Liver (tissue), 9 donors: Measurements from ENCODE around the gene CD2. TPM values are rescaled to one million over a fixed set of nuclear protein-coding genes. Genes with fewer than 3 reads are reported as not detected.

Experiments
- DNase-seq: peaks from one replicate; pipeline ENCODE4 v3.0.0-alpha.2; 2017; ENCODE audit warnings: low spot score
- H3K27ac ChIP-seq, 2 donors: one replicate each; pipeline ENCODE4 v1.7.0; 2013; ENCODE audit warnings: inconsistent platforms in 2 of 2, low read length in 2 of 2, control low read depth in 1 of 2, low read depth in 1 of 2, mild to moderate bottlenecking in 1 of 2
- H3K27me3 ChIP-seq, 4 donors: one replicate each; pipeline versions ENCODE4 v1.6.1 to v1.7.0; 2013; ENCODE audit warnings: low read length in 3 of 4, inconsistent platforms in 1 of 4, mild to moderate bottlenecking in 1 of 4, moderate library complexity in 1 of 4; ENCODE audit not compliant: control insufficient read depth in 4 of 4, insufficient read depth in 4 of 4
- H3K36me3 ChIP-seq, 4 donors: one replicate each; pipeline versions ENCODE4 v1.6.1 to v1.7.0; 2013; ENCODE audit warnings: low read length in 3 of 4, mild to moderate bottlenecking in 3 of 4, low read depth in 1 of 4, moderate library complexity in 1 of 4; ENCODE audit not compliant: control insufficient read depth in 4 of 4, insufficient read depth in 3 of 4
- H3K4me1 ChIP-seq, 4 donors: one replicate each; pipeline versions ENCODE4 v1.6.1 to v1.7.0; 2013; ENCODE audit warnings: low read length in 3 of 4, mild to moderate bottlenecking in 3 of 4, moderate library complexity in 1 of 4; ENCODE audit not compliant: control insufficient read depth in 4 of 4, insufficient read depth in 4 of 4
- H3K4me3 ChIP-seq, 3 donors: one replicate each; pipeline versions ENCODE4 v1.6.1 to v1.7.0; 2013; ENCODE audit warnings: low read length in 3 of 3, control low read depth in 1 of 3, low read depth in 1 of 3, mild to moderate bottlenecking in 1 of 3
- H3K9ac ChIP-seq, 2 donors: one replicate each; pipeline ENCODE4 v1.7.0; 2013; ENCODE audit warnings: low read length in 2 of 2, mild to moderate bottlenecking in 2 of 2, moderate library complexity in 2 of 2, control low read depth in 1 of 2, low read depth in 1 of 2
- H3K9me3 ChIP-seq, 4 donors: one replicate each; pipeline versions ENCODE4 v1.6.1 to v1.7.0; 2013; ENCODE audit warnings: low read length in 3 of 4; ENCODE audit not compliant: control insufficient read depth in 4 of 4
- ATF3 ChIP-seq: IDR thresholded peaks from 2 replicates; pipeline ENCODE4 v1.6.1; 2016; ENCODE audit warnings: antibody characterized with exemption
- CTCF ChIP-seq: fragments of 150-350 bp; IDR thresholded peaks from 2 replicates; pipeline ENCODE4 v1.5.1; 2017; ENCODE audit warnings: improper control_type of control experiment, low read depth, low read length; ENCODE audit not compliant: missing input control
- EGR1 ChIP-seq, 2 donors: IDR thresholded peaks; 2 replicates each; pipeline ENCODE4 v1.6.1; 2016 to 2018; ENCODE audit warnings: antibody characterized with exemption in 2 of 2, low read depth in 2 of 2
- FOXA1 ChIP-seq: IDR thresholded peaks from 2 replicates; pipeline ENCODE4 v1.6.1; 2016; ENCODE audit warnings: antibody characterized with exemption
- FOXA2 ChIP-seq: IDR thresholded peaks from 2 replicates; pipeline ENCODE4 v1.6.1; 2016; ENCODE audit warnings: antibody characterized with exemption
- GABPA ChIP-seq, 2 donors: IDR thresholded peaks in 1 of 2; conservative IDR thresholded peaks in 1 of 2; 2 replicates each; pipeline ENCODE4 v1.6.1; 2016; ENCODE audit warnings: antibody characterized with exemption in 2 of 2, mild to moderate bottlenecking in 1 of 2, moderate library complexity in 1 of 2
- HNF4A ChIP-seq, 2 donors: conservative IDR thresholded peaks; 2 replicates each; pipeline ENCODE4 v1.6.1; 2016; ENCODE audit warnings: antibody characterized with exemption in 2 of 2, mild to moderate bottlenecking in 2 of 2
- HNF4G ChIP-seq: IDR thresholded peaks from 2 replicates; pipeline ENCODE4 v1.6.1; 2016; ENCODE audit warnings: antibody characterized with exemption
- JUND ChIP-seq, 2 donors: IDR thresholded peaks; 2 replicates each; pipeline ENCODE4 v1.6.1; 2016; ENCODE audit warnings: antibody characterized with exemption in 2 of 2
- MAX ChIP-seq: IDR thresholded peaks from 2 replicates; pipeline ENCODE4 v1.6.1; 2016; ENCODE audit warnings: antibody characterized with exemption
- NR2F2 ChIP-seq: IDR thresholded peaks from 2 replicates; pipeline ENCODE4 v1.6.1; 2016; ENCODE audit warnings: antibody characterized with exemption
- RAD21 ChIP-seq, 2 donors: IDR thresholded peaks; 2 replicates each; pipeline ENCODE4 v1.6.1; 2016; ENCODE audit warnings: antibody characterized with exemption in 2 of 2, mild to moderate bottlenecking in 2 of 2
- REST ChIP-seq: IDR thresholded peaks from 2 replicates; pipeline ENCODE4 v1.6.1; 2016; ENCODE audit warnings: antibody characterized with exemption, mild to moderate bottlenecking
- RXRA ChIP-seq, 2 donors: IDR thresholded peaks; 2 replicates each; pipeline ENCODE4 v1.6.1; 2017 to 2018; ENCODE audit warnings: antibody characterized with exemption in 2 of 2, mild to moderate bottlenecking in 1 of 2
- SP1 ChIP-seq: IDR thresholded peaks from 2 replicates; pipeline ENCODE4 v1.6.1; 2018; ENCODE audit warnings: antibody characterized with exemption, mild to moderate bottlenecking
- TAF1 ChIP-seq: conservative IDR thresholded peaks from 2 replicates; pipeline ENCODE4 v1.6.1; 2016; ENCODE audit warnings: antibody characterized with exemption, mild to moderate bottlenecking
- YY1 ChIP-seq: IDR thresholded peaks from 2 replicates; pipeline ENCODE4 v1.6.1; 2016; ENCODE audit warnings: antibody characterized with exemption, mild to moderate bottlenecking
- ZBTB33 ChIP-seq: IDR thresholded peaks from 2 replicates; pipeline ENCODE4 v1.6.1; 2016; ENCODE audit warnings: antibody characterized with exemption
- WGBS: extraction: QIAGEN DNeasy Blood & Tissue Kit; methylation state at CpG from one replicate; pipeline ENCODE4 v1.1.7; 2013; 5-methylcytosine and 5-hydroxymethylcytosine counted together
- polyA plus RNA-seq, 2 donors: library from polyadenylated mRNA; stranded (reverse) in 1 of 2; unstranded in 1 of 2; fragments of 200-250 nt in 1 of 2; fragments of >200 nt in 1 of 2; fragmentation: Nextera tagmentation in 1 of 2; extraction: Ambion mirVana in 1 of 2; gene quantifications; one replicate each; pipeline versions ENCODE4 v1.2.1 to v1.2.3, GENCODE V29; 2013 to 2015
- total RNA-seq, 2 donors: library from RNA; depleted of rRNA; stranded (reverse); fragments of >200 nt; gene quantifications; one replicate each; pipeline ENCODE4 v1.2.3, GENCODE V29; 2014
- donor health status: healthy.
- donor health status: healthy.
- donor health status: healthy.
- donor health status: healthy.
- donor health status: healthy.

The CD2 gene
- total and polyA plus RNA-seq, 4 donors, result 0.28 to 1.5 (median 0.89) TPM

GRCh38 chr1:116795482-116795829, 41.2 kb downstream of the CD2 start (continued):
- TF ChIP-seq CTCF, result no peak
- TF ChIP-seq ATF3, result no peak
- TF ChIP-seq FOXA1, result no peak
- TF ChIP-seq JUND (IDR thresholded peaks at IDR 0.05), result no peak

GRCh38 chr1:116804736-116805135, 50.5 kb downstream of the CD2 start:
- no peak overlapping the region for H3K4me3 ChIP-seq
- no peaks in the 10 kb centered on the region for H3K4me1 ChIP-seq
- no peaks in the 10 kb centered on the region for H3K9me3 ChIP-seq
- H3K36me3 ChIP-seq, result no peaks in the 10 kb centered on the region
- H3K9ac ChIP-seq, result no peak overlapping the region
- DNase-seq, result no peak
- no peaks in the 10 kb centered on the region for H3K27me3 ChIP-seq
- no peak overlapping the region for H3K27ac ChIP-seq
- WGBS, result 79% methylated on average over 2 of the region's 2 CpGs
- TF ChIP-seq MAX, result no peak
- TF ChIP-seq GABPA (IDR thresholded peaks at IDR 0.05 in 1 of 2, conservative IDR thresholded peaks at IDR 0.05 in 1 of 2), result no peak
- TF ChIP-seq REST, result no peak
- no peak for TF ChIP-seq EGR1 (IDR thresholded peaks at IDR 0.05; ENCODE audit: low read depth in 2 of 2)
- no peak for TF ChIP-seq RXRA (IDR thresholded peaks at IDR 0.05)
- TF ChIP-seq TAF1, result no peak
- TF ChIP-seq RAD21 (IDR thresholded peaks at IDR 0.05), result no peak
- no peak for TF ChIP-seq FOXA2
- no peak for TF ChIP-seq FOXA1
- no peak for TF ChIP-seq YY1
- TF ChIP-seq ZBTB33, result no peak
- no peak for TF ChIP-seq NR2F2
- no peak for TF ChIP-seq SP1
- no peak for TF ChIP-seq JUND (IDR thresholded peaks at IDR 0.05)
- TF ChIP-seq HNF4G, result no peak
- no peak for TF ChIP-seq HNF4A (conservative IDR thresholded peaks at IDR 0.05)
- no peak for TF ChIP-seq CTCF
- no peak for TF ChIP-seq ATF3
